Gastrocnemius medialis (tissue), 4 donors: ENCODE measurements around the gene MSI2.

Experiments used
- CTCF ChIP-seq, 5 experiments: fragments of 450-650 bp in 3 of 5; fragments of 200-600 bp in 2 of 5; sonication (generic) in 2 of 5; IDR thresholded peaks in 4 of 5; conservative IDR thresholded peaks in 1 of 5; 1 replicate in 4 of 5; 2 replicates in 1 of 5; pipeline ENCODE4 v1.5.1; 2016 to 2019; ENCODE audit warnings: antibody characterized with exemption in 5 of 5, mild to moderate bottlenecking in 3 of 5, moderate library complexity in 3 of 5
- POLR2A ChIP-seq, 2 donors: fragments of 450-650 bp; IDR thresholded peaks; one replicate each; pipeline ENCODE4 v1.6.1; 2017; ENCODE audit warnings: antibody characterized with exemption in 2 of 2, mild to moderate bottlenecking in 2 of 2, moderate library complexity in 2 of 2

GRCh38 chr17:57326336-57326735 lies 70.0 kb downstream of the MSI2 start:
- TF ChIP-seq POLR2A (IDR thresholded peaks at IDR 0.05) = no peak
- TF ChIP-seq CTCF (IDR thresholded peaks at IDR 0.05 in 4 of 5, conservative IDR thresholded peaks at IDR 0.05 in 1 of 5) = no peak
